ENCODE data around the gene B3GAT2. TPM values are rescaled to one million over a fixed set of nuclear protein-coding genes. Genes with fewer than 3 reads are reported as not detected.

B3GAT2 gene
- total and polyA plus RNA-seq, 2 of the 13 experiments (the other 11 are each of a cell fraction or from before 2014, with no cell fraction given) = 0.01 to 0.02 TPM

GRCh38 chr6:70956191-70956450, 739 bp downstream of the B3GAT2 start (continued):
- TF ChIP-seq ZFP91 (CRISPR knock-in tag; IDR thresholded peaks at IDR 0.05; ENCODE audit: borderline replicate concordance) = peak; percentile 66; the same call in 1 of the 2 replicates
- TF ChIP-seq ZSCAN21 (CRISPR knock-in tag; IDR thresholded peaks at IDR 0.05; ENCODE audit: borderline replicate concordance) = 0 out of 2 replicates have a peak, but pooled peaks have one; percentile 9
- TF ChIP-seq ZNF883 (CRISPR knock-in tag; IDR thresholded peaks at IDR 0.05; ENCODE audit: not compliant biosample characterization) = peak; percentile 6
- TF ChIP-seq ATF4 (CRISPR knock-in tag; IDR thresholded peaks at IDR 0.05) = no peak
- no peak for TF ChIP-seq ZNF451 (CRISPR knock-in tag; IDR thresholded peaks at IDR 0.05)
- TF ChIP-seq ZNF333 (CRISPR knock-in tag; IDR thresholded peaks at IDR 0.05; ENCODE audit: borderline replicate concordance) = 0 out of 2 replicates have a peak, but pooled peaks have one; percentile 21
- 0 out of 2 replicates have a peak, but pooled peaks have one; percentile 1 for TF ChIP-seq MED1 (CRISPR knock-in tag; IDR thresholded peaks at IDR 0.05)
- 0 out of 2 replicates have a peak, but pooled peaks have one; percentile 52 for TF ChIP-seq TBX2 (CRISPR knock-in tag; IDR thresholded peaks at IDR 0.05; ENCODE audit: borderline replicate concordance)
- TF ChIP-seq ZNF576 (CRISPR knock-in tag; IDR thresholded peaks at IDR 0.05) = no peak
- 0 out of 2 replicates have a peak, but pooled peaks have one; percentile 44 for TF ChIP-seq IRF9 (CRISPR knock-in tag; IDR thresholded peaks at IDR 0.05; ENCODE audit: borderline replicate concordance)
- TF ChIP-seq ZNF747 (CRISPR knock-in tag; IDR thresholded peaks at IDR 0.05; ENCODE audit: borderline replicate concordance) = peak; percentile 53; the same call in 1 of the 2 replicates
- peak; percentile 12; the same call in 1 of the 2 replicates for TF ChIP-seq HOXA5 (CRISPR knock-in tag; IDR thresholded peaks at IDR 0.05)
- peak; percentile 9; the same call in 1 of the 2 replicates for TF ChIP-seq ZNF142 (CRISPR knock-in tag; IDR thresholded peaks at IDR 0.05)
- TF ChIP-seq ZNF766 (CRISPR knock-in tag; IDR thresholded peaks at IDR 0.05; ENCODE audit: borderline replicate concordance) = 0 out of 2 replicates have a peak, but pooled peaks have one; percentile 13
- 0 out of 2 replicates have a peak, but pooled peaks have one; percentile 14 for TF ChIP-seq ZNF749 (CRISPR knock-in tag; IDR thresholded peaks at IDR 0.05; ENCODE audit: borderline replicate concordance)
- TF ChIP-seq ZNF772 (CRISPR knock-in tag; IDR thresholded peaks at IDR 0.05) = 0 out of 2 replicates have a peak, but pooled peaks have one; percentile 54

Data from HepG2 (cell line).